Fibroblast of pulmonary artery (primary cell): Measurements from ENCODE around the gene RPL3.

ENCODE experiments used
- DNase-seq: peaks from one replicate; pipeline ENCODE4 v3.0.0-alpha.2; 2010; ENCODE audit warnings: low read depth
- H3K4me3 ChIP-seq: replicated peaks from 2 replicates; pipeline ENCODE4 v1.5.1; 2011; ENCODE audit warnings: low read depth, mild to moderate bottlenecking, control low read depth, low read length, moderate library complexity
- TF ChIP-seq, protein P1 (sequence below): IDR thresholded peaks from 2 replicates; pipeline ENCODE4 v1.5.1; 2011; ENCODE audit warnings: mild to moderate bottlenecking, control low read depth, low read length, inconsistent platforms; ENCODE audit errors: missing control alignments

RPL3 gene

DNA sequence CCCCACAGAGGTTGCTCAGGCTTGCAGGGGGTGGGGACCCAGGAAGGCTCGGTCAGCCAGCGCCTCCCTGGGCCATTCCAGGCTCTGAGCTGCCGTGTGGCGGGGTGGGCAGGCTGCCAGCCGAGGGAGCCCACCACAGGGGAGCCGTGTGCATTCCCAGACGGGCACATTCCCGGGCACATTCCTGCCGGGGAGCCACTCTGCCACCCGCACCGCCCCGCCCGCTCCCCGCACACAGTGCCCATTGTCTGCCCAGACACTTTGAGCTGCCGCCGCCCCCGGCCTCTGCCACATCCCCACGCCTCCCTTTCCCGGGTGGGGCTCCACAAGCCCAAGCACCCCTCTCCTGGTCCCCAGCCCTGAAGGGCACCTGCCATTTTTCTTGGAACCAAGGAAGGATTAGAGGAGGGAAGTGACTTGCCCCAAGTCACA, 27.4 kb downstream of the RPL3 start:
- no peak overlapping the region for H3K4me3 ChIP-seq
- TF ChIP-seq, protein P1, sequence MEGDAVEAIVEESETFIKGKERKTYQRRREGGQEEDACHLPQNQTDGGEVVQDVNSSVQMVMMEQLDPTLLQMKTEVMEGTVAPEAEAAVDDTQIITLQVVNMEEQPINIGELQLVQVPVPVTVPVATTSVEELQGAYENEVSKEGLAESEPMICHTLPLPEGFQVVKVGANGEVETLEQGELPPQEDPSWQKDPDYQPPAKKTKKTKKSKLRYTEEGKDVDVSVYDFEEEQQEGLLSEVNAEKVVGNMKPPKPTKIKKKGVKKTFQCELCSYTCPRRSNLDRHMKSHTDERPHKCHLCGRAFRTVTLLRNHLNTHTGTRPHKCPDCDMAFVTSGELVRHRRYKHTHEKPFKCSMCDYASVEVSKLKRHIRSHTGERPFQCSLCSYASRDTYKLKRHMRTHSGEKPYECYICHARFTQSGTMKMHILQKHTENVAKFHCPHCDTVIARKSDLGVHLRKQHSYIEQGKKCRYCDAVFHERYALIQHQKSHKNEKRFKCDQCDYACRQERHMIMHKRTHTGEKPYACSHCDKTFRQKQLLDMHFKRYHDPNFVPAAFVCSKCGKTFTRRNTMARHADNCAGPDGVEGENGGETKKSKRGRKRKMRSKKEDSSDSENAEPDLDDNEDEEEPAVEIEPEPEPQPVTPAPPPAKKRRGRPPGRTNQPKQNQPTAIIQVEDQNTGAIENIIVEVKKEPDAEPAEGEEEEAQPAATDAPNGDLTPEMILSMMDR: no peak

DNA sequence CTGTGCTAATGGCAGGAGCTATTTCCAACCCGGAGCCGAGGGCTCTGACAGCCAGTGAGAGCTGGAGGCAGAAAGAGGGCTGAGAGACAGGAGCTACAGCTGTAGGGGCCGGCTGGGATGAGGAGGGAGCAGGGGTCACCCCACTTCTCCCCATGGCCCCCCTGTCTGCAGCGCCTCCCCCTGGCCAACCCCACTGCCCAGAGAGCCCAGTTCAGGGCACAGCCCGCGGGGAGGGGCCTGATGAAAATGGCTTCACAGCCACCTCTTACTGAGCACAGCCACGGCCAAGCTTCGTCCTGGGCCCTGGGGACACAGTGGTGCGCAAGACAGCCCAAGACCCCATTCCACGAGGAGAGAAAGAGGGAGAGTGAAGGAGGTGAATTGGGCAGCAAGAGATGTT, 27.9 kb downstream of the RPL3 start:
- TF ChIP-seq, protein P1: no peak
- H3K4me3 ChIP-seq: no peak overlapping the region
- DNase-seq: no peak

More for the DNA sequence above, 27.4 kb downstream of the RPL3 start:
- no peak for DNase-seq

DNA sequence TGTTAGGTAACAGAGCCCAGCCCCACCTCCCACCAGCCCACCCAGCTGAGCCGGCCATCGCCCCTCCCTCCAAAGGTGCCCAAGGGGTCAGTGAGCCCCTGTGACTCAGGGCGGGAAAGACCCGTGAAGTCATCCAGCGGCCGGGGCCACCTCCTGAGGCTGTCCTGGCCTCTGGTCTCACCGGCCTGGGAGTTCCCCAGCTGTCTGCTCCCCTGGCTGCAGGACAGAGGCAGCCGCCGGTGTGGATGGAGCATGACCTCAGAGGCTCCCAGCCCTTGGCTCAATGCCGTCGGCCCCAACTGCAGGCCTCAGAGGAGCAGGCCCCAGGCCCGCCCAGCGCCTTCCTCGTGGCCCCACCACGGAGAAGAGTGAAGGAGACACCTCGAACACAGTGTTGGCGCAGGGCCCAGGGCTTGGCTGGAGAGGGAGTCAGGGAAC, 28.7 kb downstream of the RPL3 start:
- no peak overlapping the region for H3K4me3 ChIP-seq
- TF ChIP-seq, protein P1: no peak
- peak; percentile 41 for DNase-seq

DNA sequence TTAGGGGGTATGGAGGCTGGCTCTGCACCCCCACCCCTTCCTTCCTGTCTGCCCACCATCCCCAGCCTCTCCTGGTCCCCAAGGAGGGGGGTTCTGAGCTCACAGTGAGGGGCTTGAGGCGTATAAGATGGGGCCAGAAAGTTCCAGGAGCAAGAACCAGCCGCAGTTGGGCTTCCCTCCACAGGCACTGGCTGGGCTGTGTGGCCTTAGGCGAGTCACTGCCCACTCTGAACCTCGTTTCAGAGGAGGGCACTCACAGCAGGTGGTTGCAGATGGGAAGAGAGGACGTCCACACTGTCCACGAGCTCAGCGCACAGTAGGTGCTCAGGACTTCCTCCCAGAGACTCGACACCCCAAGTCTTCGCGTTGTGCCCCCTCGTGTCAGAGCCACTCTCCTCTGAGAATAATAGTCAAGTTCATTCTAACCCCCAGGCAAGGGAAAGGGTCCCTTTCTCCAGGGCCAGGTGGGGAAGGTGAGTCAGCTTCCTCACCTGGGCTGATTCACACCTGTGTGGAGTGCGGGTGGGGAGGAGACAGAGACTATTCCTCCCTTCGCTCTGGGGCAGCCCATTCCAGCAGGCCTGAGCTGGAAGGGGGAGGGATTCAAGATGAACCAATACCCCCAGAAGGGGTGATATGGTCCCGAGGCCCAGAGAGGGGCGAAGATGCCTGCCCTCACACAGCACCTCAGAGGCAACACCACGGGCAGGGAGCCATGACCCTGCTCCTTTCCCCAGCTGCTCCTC, 29.3 kb downstream of the RPL3 start:
- DNase-seq: no peak
- TF ChIP-seq, protein P1: no peak
- H3K4me3 ChIP-seq: no peak overlapping the region

DNA sequence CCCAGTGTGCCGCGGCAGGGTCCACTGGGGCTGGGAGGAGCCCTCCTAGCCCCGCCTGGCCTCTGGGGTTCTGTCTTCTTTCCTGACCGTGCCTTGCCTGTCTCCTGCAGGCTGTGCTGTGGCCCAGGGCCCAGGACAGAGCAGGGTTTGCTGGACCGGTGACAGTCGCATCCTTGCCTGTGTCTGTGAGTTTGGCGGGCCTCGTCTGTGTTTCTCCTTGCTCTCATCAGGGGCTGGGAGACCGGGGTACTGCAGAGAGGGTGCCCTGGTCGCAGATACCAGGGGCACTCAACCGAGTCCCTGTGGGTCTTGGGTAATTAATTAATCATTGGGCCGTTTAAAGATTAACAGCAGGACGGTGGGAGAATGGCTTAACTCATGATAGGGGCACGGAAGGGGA, 29.9 kb downstream of the RPL3 start:
- TF ChIP-seq, protein P1: no peak
- no peak for DNase-seq

DNA sequence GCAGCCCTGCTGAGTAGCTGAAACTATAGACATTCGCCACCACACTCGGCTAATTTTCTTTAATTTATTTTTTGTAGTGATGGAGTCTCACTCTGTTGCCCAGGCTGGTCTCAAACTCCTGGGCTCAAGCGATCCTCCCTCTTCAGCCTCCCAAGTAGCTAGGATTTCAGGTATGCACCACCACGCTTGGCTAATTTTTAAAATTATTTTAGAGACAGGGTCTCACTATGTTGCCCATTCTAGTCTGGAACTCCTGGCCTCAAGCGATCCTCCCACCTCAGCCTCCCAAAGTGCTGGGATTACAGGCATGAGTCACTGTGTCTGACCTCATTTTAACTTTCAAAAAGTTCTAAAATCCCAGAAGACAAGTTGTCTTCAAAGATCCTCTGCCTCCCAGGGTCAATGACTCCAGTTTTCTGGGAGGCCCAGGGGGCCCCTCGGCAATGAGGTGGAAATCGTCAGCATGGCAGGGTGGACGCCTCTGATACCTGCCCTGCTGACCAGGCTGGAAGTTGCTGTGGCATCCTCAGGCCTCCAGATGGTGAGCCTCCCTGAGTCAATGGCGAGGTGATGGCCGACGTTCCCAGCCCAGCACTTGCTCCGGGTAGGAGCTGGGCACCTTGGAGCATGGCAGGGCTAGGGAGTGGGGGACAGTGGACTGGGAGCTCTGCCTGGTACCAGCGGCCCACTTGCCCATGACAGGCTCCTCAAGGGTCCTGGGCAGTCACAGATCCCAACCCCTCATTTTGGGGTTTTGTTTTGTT, 31.1 kb downstream of the RPL3 start:
- TF ChIP-seq, protein P1: no peak
- H3K4me3 ChIP-seq: no peak overlapping the region
- DNase-seq: no peak

More for the DNA sequence above, 29.9 kb downstream of the RPL3 start:
- no peak overlapping the region for H3K4me3 ChIP-seq
